K562 (cell line): ENCODE results near the gene FILIP1L. TPM values are rescaled to one million over a fixed set of nuclear protein-coding genes. Genes with fewer than 3 reads are reported as not detected.

Experiments used
- ARID1B ChIP-seq: fragments of 450-650 bp; IDR thresholded peaks from 2 replicates; pipeline ENCODE4 v1.6.1; 2016; ENCODE audit warnings: antibody characterized with exemption, mild to moderate bottlenecking, inconsistent platforms
- ARNT ChIP-seq, 2 experiments: fragments of 450-650 bp; IDR thresholded peaks; 2 replicates each; pipeline ENCODE4 v1.6.1; 2016; ENCODE audit warnings: mild to moderate bottlenecking in 1 of 2
- CREBBP ChIP-seq: IDR thresholded peaks from one replicate; pipeline ENCODE4 v1.6.1; 2012; ENCODE audit warnings: low read depth, mild to moderate bottlenecking, control low read depth, inconsistent platforms, low read length
- ELF2 ChIP-seq: fragments of 250-450 bp; sonication (Bioruptor Pico); IDR thresholded peaks from 2 replicates; pipeline ENCODE4 v1.5.0; 2021; ENCODE audit warnings: mild to moderate bottlenecking
- ELK3 ChIP-seq: fragments of 450-650 bp; formaldehyde crosslinking; IDR thresholded peaks from 2 replicates; pipeline ENCODE4 v1.4.0; 2020; ENCODE audit warnings: mild to moderate bottlenecking
- GABPB2 ChIP-seq: fragments of 250-450 bp; sonication (Bioruptor Pico); conservative IDR thresholded peaks from 2 replicates; pipeline ENCODE4 v1.5.1; 2021; ENCODE audit warnings: mild to moderate bottlenecking
- HDAC6 ChIP-seq: IDR thresholded peaks from 2 replicates; pipeline ENCODE4 v1.6.1; 2012; ENCODE audit warnings: low read depth, mild to moderate bottlenecking, control low read depth, inconsistent platforms, low read length, moderate library complexity
- KHSRP ChIP-seq: fragments of 450-650 bp; IDR thresholded peaks from 2 replicates; pipeline ENCODE4 v1.6.1; 2017
- NFE2 ChIP-seq: IDR thresholded peaks from 2 replicates; pipeline ENCODE4 v1.6.1; 2014; ENCODE audit warnings: antibody characterized with exemption, low read depth
- NFIX ChIP-seq: fragments of 250-450 bp; sonication (Bioruptor Pico); IDR thresholded peaks from 2 replicates; pipeline ENCODE4 v1.4.0; 2020; ENCODE audit warnings: low read depth, mild to moderate bottlenecking, moderate library complexity
- NR2C1 ChIP-seq, 2 experiments: fragments of 450-650 bp; IDR thresholded peaks; 2 replicates each; pipeline ENCODE4 v1.6.1; 2017; ENCODE audit warnings: mild to moderate bottlenecking in 2 of 2, antibody characterized with exemption in 1 of 2, inconsistent platforms in 1 of 2, missing compliant biosample characterization in 1 of 2, missing genetic modification characterization in 1 of 2
- POLR2AphosphoS2 ChIP-seq: IDR thresholded peaks from 2 replicates; pipeline ENCODE4 v1.6.1; 2012; ENCODE audit warnings: low read length, improper control_type of control experiment
- POLR3G ChIP-seq: IDR thresholded peaks from 2 replicates; pipeline ENCODE4 v1.6.1; 2011; ENCODE audit not compliant: insufficient read length, insufficient replicate concordance; ENCODE audit errors: extremely low read depth
- PYGO2 ChIP-seq: fragments of 450-650 bp; IDR thresholded peaks from 2 replicates; pipeline ENCODE4 v1.6.1; 2016; ENCODE audit warnings: mild to moderate bottlenecking, missing genetic modification characterization, moderate library complexity, missing compliant biosample characterization
- RBM39 ChIP-seq: fragments of 200-400 bp; formaldehyde crosslinking; optimal IDR thresholded peaks from 2 replicates; pipeline ENCODE3; 2018; ENCODE audit warnings: low read depth, low read length
- SMAD3 ChIP-seq: fragments of 450-650 bp; formaldehyde crosslinking; conservative IDR thresholded peaks from 2 replicates; pipeline ENCODE4 v1.4.0; 2020; ENCODE audit warnings: mild to moderate bottlenecking
- SNAPC5 ChIP-seq: fragments of 250-450 bp; sonication (Bioruptor Pico); IDR thresholded peaks from 2 replicates; pipeline ENCODE4 v1.8.0; 2021; ENCODE audit warnings: moderate library complexity, mild to moderate bottlenecking, inconsistent platforms
- TAF7 ChIP-seq: fragments of 450-650 bp; IDR thresholded peaks from 2 replicates; pipeline ENCODE4 v1.6.1; 2016; ENCODE audit warnings: missing genetic modification characterization, missing compliant biosample characterization
- WHSC1 ChIP-seq: IDR thresholded peaks from one replicate; pipeline ENCODE4 v1.6.1; 2012; ENCODE audit warnings: low read length, control low read depth, inconsistent platforms
- ZNF212 ChIP-seq: fragments of 450-650 bp; formaldehyde crosslinking; IDR thresholded peaks from 2 replicates; pipeline ENCODE4 v1.4.0; 2020; ENCODE audit warnings: mild to moderate bottlenecking
- polyA plus RNA-seq, 8 experiments: library from polyadenylated mRNA; depleted of rRNA in 4 of 8; stranded (reverse) in 5 of 8; unstranded in 3 of 8; fragments of >200 nt; fragmentation: Nextera tagmentation in 2 of 8; fragmentation: Illumina TruSeq in 1 of 8; extraction: Ambion mirVana in 2 of 8; extraction: Trizol in 1 of 8; gene quantifications; 2 replicates each; pipeline versions ENCODE4 v1.2.1 to v1.2.3, GENCODE V29; 2011 to 2014; ENCODE audit warnings: inconsistent platforms in 1 of 8, missing spikeins in 1 of 8
- total RNA-seq, 7 experiments: library from RNA; depleted of rRNA in 6 of 7; stranded (reverse); fragments of >200 nt in 6 of 7; fragmentation: Illumina TruSeq in 2 of 7; extraction: Trizol in 2 of 7; gene quantifications; 2 replicates each; pipeline versions ENCODE4 v1.2.1 to v1.2.3, GENCODE V29; 2011 to 2021; ENCODE audit warnings: low replicate concordance in 1 of 7
- TF ChIP-seq, protein P1 (sequence below): fragments of 450-650 bp; IDR thresholded peaks from 2 replicates; pipeline ENCODE4 v1.6.1; 2016; ENCODE audit warnings: low read depth, mild to moderate bottlenecking, moderate library complexity
- TF ChIP-seq, protein P2 (sequence below), 2 experiments: fragments of 150-350 bp in 1 of 2; IDR thresholded peaks; 2 replicates each; pipeline ENCODE4 v1.6.1; 2012 to 2016; ENCODE audit warnings: low read depth in 2 of 2, low read length in 2 of 2, mild to moderate bottlenecking in 1 of 2, moderate library complexity in 1 of 2
- TF ChIP-seq, protein P3 (sequence below): fragments of 250-450 bp; sonication (Bioruptor Pico); IDR thresholded peaks from 2 replicates; pipeline ENCODE4 v1.4.0; 2020; ENCODE audit warnings: mild to moderate bottlenecking

The FILIP1L gene
- total and polyA plus RNA-seq, 9 of the 15 experiments (the other 6 are each of a cell fraction or from before 2014, with no cell fraction given): 0.50 to 2.1 (median 1.1) TPM

DNA sequence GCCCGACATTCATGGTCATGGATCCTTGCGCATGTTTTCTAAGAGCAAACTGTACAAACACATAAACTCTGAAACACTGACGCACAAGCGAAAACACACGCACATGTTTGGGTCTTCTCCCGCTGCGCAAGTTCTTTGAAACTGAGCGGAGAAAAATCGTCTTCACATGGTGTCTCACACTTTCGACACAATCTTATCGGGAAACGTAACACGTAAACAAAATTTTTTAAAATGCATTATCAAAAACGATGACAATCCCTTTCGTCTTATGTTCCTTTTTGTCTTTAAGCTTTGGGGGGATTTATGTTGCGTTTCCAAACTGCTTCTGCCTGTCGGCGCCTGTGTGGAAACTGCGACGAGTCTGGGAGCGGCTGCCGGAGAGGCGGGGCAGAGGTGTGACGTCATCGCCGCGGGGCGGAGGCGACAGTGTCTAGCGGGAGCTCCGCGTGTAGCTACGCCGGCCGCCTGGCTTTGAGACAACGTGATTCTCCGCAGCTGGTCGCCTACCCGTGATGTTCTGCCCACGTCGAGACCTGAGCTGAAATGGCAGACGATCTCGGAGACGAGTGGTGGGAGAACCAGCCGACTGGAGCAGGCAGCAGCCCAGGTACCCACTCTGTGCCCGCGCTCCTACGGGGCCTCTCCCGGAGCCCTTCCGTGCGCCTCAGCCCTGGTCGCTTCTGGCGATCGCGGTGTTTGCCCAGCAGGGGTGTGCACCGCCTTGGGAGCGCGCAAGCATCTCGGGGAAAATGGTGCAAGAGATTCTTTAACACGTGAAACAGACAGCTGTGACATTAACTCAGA, 296.7 kb downstream of the FILIP1L start, which contains the start of gene CMSS1 (continued):
- TF ChIP-seq, protein P1, sequence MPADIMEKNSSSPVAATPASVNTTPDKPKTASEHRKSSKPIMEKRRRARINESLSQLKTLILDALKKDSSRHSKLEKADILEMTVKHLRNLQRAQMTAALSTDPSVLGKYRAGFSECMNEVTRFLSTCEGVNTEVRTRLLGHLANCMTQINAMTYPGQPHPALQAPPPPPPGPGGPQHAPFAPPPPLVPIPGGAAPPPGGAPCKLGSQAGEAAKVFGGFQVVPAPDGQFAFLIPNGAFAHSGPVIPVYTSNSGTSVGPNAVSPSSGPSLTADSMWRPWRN: no peak
- TF ChIP-seq GABPB2 (CRISPR knock-in tag) (no peak), WHSC1 (no peak), NR2C1 (IDR thresholded peaks at IDR 0.05) (no peak), NR2C1 (tag; IDR thresholded peaks at IDR 0.05) (no peak), CREBBP (no peak), PYGO2 (tag) (no peak), HDAC6 (no peak), ELK3 (CRISPR knock-in tag) (no peak), KHSRP (peak; percentile 85), POLR3G (no peak), ELF2 (CRISPR knock-in tag) (no peak), RBM39 (no peak), NFE2 (no peak), SNAPC5 (CRISPR knock-in tag) (no peak), POLR2AphosphoS2 (no peak), ZNF212 (CRISPR knock-in tag) (no peak), SMAD3 (CRISPR knock-in tag) (no peak), NFIX (no peak), ARNT (IDR thresholded peaks at IDR 0.05) (no peak), ARID1B (0 out of 2 replicates have a peak, but pooled peaks have one; percentile 44), TAF7 (no peak; the same call in 1 of the 2 replicates)
- TF ChIP-seq, protein P2, sequence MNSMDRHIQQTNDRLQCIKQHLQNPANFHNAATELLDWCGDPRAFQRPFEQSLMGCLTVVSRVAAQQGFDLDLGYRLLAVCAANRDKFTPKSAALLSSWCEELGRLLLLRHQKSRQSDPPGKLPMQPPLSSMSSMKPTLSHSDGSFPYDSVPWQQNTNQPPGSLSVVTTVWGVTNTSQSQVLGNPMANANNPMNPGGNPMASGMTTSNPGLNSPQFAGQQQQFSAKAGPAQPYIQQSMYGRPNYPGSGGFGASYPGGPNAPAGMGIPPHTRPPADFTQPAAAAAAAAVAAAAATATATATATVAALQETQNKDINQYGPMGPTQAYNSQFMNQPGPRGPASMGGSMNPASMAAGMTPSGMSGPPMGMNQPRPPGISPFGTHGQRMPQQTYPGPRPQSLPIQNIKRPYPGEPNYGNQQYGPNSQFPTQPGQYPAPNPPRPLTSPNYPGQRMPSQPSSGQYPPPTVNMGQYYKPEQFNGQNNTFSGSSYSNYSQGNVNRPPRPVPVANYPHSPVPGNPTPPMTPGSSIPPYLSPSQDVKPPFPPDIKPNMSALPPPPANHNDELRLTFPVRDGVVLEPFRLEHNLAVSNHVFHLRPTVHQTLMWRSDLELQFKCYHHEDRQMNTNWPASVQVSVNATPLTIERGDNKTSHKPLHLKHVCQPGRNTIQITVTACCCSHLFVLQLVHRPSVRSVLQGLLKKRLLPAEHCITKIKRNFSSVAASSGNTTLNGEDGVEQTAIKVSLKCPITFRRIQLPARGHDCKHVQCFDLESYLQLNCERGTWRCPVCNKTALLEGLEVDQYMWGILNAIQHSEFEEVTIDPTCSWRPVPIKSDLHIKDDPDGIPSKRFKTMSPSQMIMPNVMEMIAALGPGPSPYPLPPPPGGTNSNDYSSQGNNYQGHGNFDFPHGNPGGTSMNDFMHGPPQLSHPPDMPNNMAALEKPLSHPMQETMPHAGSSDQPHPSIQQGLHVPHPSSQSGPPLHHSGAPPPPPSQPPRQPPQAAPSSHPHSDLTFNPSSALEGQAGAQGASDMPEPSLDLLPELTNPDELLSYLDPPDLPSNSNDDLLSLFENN (IDR thresholded peaks at IDR 0.05; ENCODE audit: low read depth in 2 of 2, low read length in 2 of 2): no peak
- TF ChIP-seq, protein P3, sequence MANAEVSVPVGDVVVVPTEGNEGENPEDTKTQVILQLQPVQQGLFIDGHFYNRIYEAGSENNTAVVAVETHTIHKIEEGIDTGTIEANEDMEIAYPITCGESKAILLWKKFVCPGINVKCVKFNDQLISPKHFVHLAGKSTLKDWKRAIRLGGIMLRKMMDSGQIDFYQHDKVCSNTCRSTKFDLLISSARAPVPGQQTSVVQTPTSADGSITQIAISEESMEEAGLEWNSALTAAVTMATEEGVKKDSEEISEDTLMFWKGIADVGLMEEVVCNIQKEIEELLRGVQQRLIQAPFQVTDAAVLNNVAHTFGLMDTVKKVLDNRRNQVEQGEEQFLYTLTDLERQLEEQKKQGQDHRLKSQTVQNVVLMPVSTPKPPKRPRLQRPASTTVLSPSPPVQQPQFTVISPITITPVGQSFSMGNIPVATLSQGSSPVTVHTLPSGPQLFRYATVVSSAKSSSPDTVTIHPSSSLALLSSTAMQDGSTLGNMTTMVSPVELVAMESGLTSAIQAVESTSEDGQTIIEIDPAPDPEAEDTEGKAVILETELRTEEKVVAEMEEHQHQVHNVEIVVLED (CRISPR knock-in tag): peak; percentile 60
